GM19025 (cell line): ENCODE data around the gene TTC39B.

Experiments
- ATAC-seq: cut with Tn5 transposase; IDR thresholded peaks from one replicate; pipeline ENCODE4 v1.9.1; 2021; ENCODE audit warnings: mild to moderate bottlenecking, low read depth, moderate library complexity; ENCODE audit not compliant: unreplicated experiment

Gene TTC39B

DNA sequence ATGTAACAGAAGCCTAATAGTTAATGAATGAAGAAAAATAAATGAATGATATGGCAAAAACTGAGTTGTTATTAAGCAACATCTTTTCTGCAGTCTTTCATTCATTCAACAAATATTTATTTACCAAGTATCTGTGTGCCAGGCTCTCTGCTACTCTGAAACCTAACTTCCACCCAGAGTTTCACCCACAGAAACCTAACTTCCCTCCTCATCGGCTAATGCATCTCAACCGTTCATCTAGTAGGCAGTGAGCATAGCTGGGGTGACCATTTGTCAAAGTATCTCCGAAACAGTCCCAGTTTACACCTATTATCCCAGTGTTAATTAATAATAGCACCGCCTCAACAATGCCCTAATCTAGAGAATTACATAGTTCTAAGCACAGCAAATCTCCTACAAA is 1.5 kb downstream of the TTC39B start:
- no peak for ATAC-seq

DNA sequence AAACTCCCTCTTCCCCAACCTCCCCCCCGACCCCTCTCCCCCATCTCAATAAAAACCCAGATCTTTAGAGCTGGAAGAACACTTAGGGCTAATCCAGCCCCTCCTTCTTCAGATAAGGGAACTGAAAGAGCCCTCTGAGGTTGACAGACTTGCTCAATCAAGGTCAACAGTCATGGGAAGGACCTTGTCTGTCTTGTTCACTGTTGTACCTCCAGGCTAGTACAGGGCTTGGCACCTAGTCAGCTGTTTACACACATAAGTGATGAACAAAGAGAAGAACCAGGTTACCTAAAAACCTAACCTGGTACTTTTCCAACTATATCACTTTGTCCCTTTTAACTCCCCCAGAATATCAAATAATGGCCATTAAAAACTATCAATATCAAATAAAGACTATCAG is 2.4 kb downstream of the TTC39B start:
- no peak for ATAC-seq

DNA sequence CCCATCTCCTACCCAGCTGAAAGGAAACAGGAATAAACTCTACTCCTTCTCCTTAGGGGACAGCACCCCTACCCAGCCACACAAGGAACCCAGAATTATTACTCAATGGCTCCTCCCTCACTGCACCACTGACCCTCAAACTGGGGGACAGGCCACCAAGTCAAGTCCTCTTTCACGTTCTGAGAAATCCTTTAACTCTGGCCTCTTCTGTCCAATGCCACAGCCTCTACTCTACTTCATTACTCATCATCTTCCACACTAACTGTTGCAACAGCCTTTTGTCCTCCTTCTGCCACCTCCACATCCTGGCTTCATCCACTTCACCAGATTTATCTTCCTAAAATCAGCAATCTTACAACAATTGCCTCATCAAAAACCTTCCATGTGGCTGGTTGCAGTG is 6.8 kb downstream of the TTC39B start:
- ATAC-seq = no peak

DNA sequence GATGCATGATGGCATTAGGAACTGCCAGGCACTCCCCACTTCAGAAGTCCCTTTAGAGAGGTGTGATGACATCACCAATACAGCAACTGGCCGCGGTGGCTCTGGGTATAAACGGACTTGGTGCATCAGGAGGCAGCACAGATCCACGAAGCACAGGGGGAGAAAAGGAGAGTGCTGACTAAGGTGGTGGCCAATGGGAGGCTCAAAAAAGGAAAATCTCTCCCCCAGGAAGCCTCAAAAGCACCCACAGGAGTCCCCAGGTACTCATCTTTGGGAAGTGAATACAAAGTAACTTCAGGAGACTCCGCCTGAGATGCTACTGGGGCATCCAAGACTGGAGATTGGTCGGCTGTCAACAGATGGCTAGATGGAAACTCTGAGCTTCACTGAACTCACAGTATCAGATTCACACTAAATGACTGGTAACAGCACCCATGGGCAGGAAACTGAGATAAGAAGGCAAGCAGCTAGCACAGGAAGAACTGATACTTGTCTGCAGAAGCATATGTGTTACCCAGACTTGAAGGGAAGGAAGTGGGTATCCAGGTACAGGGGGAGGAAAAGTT is 7.6 kb downstream of the TTC39B start:
- ATAC-seq = peak; percentile 68

DNA sequence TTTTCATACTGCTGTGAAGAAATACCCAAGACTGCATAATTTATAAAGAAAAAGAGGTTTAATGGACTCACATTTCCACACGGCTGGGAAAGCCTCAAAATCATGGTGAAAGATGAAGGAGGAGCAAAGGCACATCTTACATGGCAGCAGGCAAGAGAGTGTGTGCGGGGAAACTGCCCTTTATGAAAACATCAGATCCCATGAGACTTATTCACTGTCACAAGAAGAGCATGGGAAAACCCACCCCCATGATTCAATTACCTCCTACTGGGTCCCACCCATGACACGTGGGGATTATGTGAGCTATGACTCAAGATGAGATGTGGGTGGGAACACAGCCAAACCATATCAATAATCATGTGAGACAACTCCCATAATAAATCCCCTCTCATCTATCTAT is 8.7 kb downstream of the TTC39B start:
- no peak for ATAC-seq

DNA sequence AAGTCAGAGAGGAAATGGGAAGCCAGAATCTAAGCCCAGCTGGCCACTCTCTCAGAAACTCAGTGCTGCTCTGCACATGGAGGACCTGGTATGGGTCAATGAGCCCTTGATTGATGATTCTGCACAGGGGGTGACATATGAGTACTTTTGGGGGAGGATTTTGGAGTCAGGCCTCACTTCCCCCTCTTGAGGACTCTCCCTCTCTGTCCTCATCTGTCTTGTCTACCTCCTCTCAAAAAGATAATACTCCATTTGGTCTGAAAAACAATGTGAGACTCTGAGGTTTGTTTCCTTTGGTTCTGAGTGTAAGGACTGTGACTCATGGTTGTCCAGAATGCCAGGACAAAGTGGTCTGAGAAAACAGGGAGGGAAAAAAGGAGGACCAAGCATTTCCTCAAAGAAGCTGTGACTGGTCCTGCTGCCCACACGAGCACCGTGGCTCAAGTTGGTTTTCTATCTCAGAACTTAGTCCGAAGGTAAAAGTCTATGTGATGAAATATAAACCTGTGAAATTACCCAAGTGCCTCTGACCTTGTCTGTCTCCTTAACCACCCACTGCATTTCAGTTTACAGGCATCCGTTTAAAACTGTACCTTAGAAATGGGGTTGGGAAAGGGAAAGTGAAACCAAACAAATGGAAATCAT is 11.1 kb downstream of the TTC39B start:
- no peak for ATAC-seq

DNA sequence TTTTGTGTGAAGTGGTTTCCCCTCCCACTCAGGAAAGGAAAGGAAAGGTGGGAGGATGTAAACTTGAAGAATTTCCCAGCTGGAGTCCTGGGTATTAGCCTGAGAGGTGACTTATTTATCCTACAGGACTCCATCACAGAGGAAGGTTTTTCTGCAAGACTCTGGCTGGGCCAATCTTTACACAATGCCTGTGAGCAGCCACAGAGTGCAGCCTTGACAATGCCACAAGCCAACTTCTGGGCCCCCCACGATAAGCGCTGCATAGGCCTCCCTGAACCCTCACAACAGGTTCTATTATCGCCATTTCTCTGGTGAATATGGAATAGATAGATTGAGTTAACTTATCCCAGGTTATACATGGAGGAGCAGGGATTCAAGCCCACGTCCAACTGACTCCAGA is 12.4 kb downstream of the TTC39B start:
- ATAC-seq = no peak

DNA sequence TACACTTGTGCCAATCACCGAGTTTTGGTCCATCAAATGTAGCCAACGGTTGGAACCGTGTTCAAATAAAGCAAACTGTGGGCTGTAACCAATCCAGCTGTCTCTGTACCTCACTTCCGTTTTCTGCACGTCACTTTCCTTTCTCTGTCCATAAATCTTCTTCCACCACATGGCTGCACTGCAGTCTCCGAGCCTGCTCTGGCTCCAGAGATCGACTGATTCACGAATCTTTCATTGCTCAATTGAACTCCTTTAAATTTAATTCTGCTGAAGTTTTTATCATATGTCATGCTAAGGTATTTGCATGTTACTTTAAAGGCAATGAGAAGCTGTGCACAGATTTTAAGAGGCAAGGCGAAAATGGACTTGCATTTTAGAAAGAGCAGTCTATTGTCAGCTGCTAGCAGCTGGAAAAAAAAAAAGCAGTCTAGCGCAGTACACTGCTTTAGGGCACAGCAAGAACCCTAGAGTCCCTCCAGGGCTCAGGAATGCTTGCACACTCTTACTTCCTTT is 13.2 kb downstream of the TTC39B start:
- ATAC-seq = no peak

DNA sequence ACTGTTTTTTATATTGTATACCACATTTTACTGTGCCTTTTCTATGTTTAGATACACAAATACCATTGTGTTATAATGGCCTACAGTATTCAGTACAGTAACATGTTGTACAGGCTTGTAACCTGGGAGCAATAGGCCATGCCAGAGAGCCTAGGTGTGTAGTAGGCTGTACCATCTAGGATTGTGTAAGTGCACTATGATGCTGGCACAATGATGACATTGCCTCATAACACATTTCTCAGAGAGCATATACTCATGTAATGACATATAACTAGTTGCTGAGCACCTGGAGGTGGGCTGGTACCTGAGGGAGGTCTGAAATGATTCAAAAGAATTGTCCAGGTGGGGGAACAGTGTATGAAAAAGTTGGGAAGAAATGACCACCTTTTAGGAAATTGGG is 13.9 kb downstream of the TTC39B start:
- no peak for ATAC-seq

DNA sequence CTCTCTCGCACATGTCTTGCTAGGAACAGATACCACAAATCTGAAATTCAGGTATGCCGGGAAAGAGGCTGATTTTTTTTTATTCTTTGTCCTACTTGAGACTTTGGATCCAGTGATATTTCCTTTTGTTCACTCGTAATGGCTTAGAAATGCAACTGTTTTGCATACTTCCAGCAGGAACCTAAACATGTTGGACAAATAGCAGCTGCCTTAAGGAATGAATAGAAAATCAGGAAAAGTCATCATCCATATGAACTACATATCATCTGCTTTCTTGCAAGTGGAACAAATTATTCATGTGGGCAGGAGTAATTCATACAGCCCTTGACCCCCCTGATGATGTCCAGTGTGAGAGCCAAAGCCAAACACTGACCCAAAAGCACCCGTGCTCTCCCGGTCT is 17.4 kb downstream of the TTC39B start:
- ATAC-seq = no peak

DNA sequence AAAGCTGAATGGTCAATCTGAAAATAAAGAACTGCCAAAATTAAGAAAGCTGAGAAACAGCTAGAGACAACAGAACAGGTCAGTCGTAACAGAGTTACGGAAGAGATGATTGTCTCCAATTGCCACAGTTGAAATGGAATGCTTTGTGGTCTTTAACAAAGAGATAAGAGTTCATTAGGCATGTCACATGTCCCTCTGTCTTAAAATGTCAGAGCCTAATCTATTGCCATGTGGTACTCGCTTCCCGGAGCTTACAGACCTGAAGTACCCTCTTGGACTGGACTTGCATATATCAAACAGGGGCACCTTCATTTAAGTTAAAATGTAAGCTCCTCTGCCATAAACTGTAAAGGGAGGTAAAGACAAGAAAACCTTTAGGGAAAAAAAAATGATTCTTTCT is 19.7 kb downstream of the TTC39B start:
- ATAC-seq = no peak

DNA sequence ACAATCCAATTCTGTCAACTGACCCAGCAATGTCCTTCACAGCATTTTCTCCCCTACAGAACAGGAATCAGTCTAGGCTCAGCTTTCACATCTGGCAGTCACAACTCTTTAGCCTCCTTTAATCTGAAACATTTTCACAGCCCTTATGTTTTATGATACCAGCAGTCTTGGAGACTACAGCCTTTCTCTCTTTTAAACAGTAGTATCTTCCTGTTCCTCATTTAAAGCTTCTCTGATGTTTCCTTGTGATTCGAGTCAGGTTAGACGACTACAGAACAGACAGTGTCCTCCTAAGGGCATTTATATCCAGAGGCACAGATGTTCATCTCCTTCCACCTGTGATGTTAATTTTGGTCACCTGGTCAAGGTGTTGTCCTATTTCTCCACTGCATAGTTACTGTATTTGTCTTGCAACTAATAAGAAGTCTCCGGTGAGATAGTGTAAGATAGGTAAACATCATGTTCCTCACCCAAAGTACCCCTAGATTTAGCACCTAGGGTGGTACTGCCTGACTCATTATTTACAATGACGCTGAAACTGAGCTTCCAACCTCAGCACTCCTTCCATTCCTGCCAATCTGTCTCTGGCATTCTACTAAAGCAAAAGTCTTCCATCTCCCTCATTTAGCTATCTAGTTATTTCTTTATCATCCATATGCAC is 20.7 kb downstream of the TTC39B start:
- no peak for ATAC-seq

DNA sequence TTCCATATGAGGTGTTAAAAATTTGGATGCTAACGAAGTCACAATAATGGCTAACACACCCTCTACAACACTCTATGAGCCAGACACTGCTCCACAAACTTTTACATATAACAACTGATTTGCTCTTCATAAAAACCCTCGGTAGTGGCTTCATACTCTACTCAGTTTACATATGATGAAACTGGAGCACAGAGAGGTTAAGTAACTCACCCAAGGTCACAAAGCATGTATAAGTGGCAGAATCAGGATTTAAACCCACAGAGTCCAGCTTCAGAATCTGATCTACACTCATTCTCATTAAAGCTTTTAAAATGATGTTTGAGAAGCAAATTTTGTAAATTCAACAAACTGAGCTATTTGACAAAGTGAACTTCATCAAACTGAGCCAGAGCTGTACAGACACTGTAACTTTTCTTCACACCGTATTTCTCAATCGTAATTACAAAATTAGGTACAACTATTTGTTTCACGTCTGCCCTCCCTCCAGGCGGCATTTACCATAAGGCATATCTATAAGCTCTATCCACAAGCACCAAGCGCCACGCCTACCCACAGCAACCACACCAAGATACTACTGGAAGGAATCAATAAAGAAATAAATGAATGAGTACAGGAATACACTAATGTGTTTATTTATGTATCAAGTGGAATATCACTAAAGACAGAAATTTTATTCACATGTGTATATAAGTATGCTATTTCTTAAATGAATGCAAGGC is 24.3 kb downstream of the TTC39B start:
- ATAC-seq = no peak

DNA sequence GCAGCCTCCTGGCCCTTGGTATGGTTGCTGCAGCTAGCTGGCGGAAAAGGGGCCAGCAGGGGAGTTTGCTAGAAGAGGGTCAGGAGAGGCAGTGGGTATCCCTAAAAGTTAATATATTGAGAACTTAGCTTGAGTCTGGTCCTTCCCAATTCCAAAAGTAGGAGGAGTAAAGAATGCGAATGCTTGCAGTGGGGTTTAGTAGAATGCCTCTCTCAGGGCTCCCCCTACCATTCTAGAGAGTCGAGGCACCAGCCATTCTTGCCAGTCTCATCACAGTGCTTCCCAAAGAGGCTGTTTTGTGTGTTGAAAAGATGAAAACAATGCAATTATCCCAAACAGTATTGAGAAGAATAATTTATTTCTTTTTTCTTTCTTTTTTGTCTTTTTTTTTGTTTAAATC is 26.4 kb downstream of the TTC39B start:
- ATAC-seq = no peak

DNA sequence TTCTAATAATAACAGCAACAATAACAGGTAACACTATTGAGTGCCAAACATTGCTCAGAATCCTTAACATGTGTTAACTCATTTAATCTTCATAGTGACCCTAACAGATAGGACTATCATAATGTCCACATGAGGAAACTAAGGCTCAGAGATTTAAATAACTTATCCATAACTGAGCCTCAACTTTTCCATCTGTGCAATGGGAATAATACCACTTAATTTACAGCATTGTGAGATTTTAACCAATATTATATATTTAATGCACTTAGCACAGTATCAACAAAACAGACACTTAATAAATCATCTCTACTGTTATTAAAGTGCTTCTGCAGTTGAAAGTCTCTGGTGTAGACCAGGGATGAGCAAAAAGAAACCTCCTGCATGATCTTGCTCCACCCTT is 28.2 kb downstream of the TTC39B start:
- ATAC-seq = no peak

DNA sequence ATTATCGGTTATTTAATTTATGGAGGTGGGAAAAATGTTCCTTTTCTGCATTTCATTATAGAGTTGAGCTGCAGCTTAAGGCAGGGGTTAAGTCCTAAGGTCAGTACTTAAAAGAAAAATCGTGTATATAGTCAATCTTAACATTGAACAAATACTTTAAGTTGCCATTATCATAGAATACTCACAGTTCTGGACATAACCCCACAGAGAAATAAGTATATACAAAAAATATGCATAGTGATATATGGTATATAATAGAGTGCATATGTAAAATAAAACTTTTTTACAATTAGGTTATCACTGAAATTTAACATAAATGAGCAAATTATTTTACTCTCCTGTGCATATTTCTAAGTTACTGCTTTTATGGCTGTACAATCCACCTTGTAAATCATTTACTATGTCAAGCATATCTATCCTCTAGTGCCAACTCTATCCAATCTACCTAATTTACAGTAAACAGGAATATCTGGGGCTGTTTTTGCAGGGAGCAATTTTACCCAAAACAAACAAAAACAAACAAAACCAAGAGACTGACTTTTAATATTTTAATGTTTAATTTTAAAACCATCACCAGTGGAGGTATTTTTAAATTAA is 28.8 kb downstream of the TTC39B start:
- ATAC-seq = no peak

DNA sequence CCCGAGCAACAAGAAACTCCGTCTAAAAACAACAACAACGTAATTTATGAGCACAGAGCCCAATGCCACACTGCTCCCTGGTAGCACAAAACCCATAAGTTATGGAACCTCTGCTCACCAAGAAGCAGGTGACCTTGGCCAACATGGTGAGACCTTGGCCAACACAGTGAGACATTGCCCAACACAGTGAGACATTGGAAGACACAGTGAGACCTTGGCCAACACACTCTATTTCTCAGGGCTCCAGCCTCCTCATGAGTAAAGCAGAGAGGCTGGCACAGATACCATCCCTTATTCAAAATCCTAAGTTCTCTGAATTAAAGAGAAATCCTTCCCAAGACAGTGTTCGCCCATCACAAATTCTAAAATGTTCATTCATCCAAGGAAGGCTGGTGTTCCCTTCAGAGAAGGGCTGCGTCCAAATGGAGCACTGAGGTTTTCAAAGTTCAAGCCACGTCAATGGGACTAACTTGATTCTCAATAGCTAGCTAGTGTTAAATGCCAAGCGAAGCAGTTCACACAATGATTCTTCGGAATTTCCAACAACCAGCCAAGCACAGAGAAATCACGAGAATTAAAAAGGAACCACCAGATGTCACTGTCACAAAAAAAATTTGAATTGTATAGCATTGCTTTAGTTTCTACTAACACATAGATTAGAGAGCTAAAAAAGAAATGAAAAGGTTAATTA is 29.5 kb downstream of the TTC39B start:
- ATAC-seq = no peak

DNA sequence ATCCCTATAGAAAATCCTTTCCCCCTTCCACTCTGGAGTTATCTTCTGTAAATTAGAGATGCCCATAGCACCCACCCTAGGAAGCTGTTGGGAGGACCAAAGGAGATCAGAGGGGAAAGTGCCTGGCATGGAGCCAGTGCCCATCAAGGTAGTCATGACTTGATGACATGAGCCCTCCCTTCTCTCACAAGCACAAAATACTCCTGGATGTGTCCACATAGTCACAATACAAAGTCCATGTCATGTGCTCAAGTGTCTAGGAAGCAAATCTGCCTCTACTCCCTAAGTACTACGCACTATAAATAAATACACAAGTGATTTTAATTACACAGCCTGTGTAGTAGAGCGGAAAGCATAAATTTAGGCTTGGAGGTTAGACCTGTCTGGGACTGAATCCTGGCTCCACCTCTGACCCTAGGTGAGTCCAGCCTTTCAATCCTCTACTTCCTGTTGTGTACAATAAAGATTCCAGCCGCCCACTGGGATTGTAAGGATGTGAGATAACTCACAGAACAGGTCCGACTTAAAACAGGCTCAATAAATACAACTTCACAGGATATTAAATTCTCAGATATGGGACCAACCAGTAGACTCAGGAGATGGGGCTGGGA is 30.6 kb downstream of the TTC39B start:
- ATAC-seq = no peak

DNA sequence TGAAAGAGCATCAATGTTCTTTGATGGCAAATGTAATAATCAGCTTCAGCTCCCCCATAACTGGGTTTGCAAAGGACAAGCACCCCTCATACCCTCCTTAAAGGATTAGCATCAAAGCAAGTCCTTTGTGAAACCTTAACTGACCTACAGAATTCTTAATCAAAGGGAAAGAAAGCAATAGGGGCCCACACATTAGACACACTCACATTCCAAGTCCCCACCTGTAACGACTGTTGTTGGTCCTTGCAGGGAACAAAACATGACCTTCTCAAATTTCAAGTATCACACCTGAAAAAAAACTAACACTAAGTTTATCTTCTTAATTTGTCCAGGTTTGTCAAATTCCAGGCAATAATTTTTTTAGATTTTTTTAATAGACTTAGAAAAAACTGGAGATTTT is 32.6 kb downstream of the TTC39B start:
- no peak for ATAC-seq

DNA sequence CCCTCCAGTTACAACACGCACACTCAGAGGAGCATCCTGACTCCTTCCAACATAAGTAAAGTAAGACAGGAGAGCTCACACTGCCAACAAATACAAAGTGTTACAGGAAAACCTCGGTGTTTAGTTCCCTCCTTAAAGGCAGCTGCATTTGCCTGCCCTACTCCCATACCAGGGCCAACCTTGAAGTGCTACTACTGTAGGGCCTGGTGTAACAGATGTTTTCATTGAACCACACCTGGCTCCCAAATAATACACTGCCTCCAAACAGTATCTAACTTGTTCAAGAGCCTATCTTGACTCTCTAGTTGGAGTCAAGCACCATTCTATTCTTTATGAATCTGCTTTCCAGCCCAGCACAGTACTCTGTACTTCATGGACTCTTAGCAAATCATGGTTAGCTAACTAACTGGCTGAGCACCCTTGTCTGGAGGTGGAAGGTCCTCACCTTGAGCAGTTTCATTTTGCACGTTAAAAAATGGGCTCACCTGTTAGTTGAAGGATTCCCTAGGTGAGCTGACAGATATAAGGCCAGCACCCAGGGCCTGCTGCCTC is 34.6 kb downstream of the TTC39B start:
- ATAC-seq = no peak
